GM23248 (cell line): ENCODE measurements around the gene CAMK2B. TPM values are rescaled to one million over a fixed set of nuclear protein-coding genes. Genes with fewer than 3 reads are reported as not detected.

Experiments
- DNase-seq: peaks from one replicate; pipeline ENCODE4 v3.0.0-alpha.2; 2015
- H2AFZ ChIP-seq: fragments of 200-600 bp; sonication (generic); 2 replicates; pipeline ENCODE4 v1.6.1; 2016; ENCODE audit warnings: antibody characterized with exemption
- H3F3A ChIP-seq: fragments of 200-600 bp; sonication (generic); 2 replicates; pipeline ENCODE4 v1.6.1; 2016; ENCODE audit warnings: mild to moderate bottlenecking, antibody characterized with exemption, mixed run types; ENCODE audit not compliant: insufficient read depth
- H3K27ac ChIP-seq: fragments of 200-600 bp; sonication (generic); 2 replicates; pipeline ENCODE4 v1.5.1; 2016; ENCODE audit warnings: mild to moderate bottlenecking
- H3K27me3 ChIP-seq: fragments of 200-600 bp; sonication (generic); replicated peaks from 2 replicates; pipeline ENCODE4 v1.6.1; 2016; ENCODE audit warnings: mild to moderate bottlenecking; ENCODE audit not compliant: insufficient read depth
- H3K36me3 ChIP-seq: fragments of 200-600 bp; sonication (generic); 2 replicates; pipeline ENCODE4 v1.6.1; 2016; ENCODE audit warnings: low read depth, mild to moderate bottlenecking
- H3K4me1 ChIP-seq: fragments of 200-600 bp; sonication (generic); 2 replicates; pipeline ENCODE4 v1.6.1; 2016; ENCODE audit warnings: mild to moderate bottlenecking; ENCODE audit not compliant: insufficient read depth
- H3K4me2 ChIP-seq: fragments of 200-600 bp; sonication (generic); one replicate; pipeline ENCODE4 v1.6.1; 2016; ENCODE audit warnings: mild to moderate bottlenecking; ENCODE audit not compliant: unreplicated experiment
- H3K4me3 ChIP-seq: fragments of 200-600 bp; sonication (generic); 2 replicates; pipeline ENCODE4 v1.5.1; 2016; ENCODE audit warnings: mild to moderate bottlenecking
- H3K79me2 ChIP-seq: fragments of 200-600 bp; sonication (generic); 2 replicates; pipeline ENCODE4 v1.6.1; 2016; ENCODE audit warnings: mild to moderate bottlenecking; ENCODE audit not compliant: insufficient read depth
- H3K9ac ChIP-seq: fragments of 200-600 bp; sonication (generic); 2 replicates; pipeline ENCODE4 v1.6.1; 2016; ENCODE audit warnings: mild to moderate bottlenecking
- H3K9me2 ChIP-seq: fragments of 200-600 bp; sonication (generic); 2 replicates; pipeline ENCODE4 v1.6.1; 2016; ENCODE audit warnings: mixed run types, mild to moderate bottlenecking, moderate library complexity; ENCODE audit not compliant: insufficient read depth
- H3K9me3 ChIP-seq: fragments of 200-600 bp; sonication (generic); one replicate; pipeline ENCODE4 v1.6.1; 2017; ENCODE audit warnings: low read depth
- H4K20me1 ChIP-seq: fragments of 200-600 bp; sonication (generic); 2 replicates; pipeline ENCODE4 v1.6.0; 2016; ENCODE audit not compliant: insufficient read depth
- EZH2 ChIP-seq: fragments of 200-600 bp; sonication (generic); IDR thresholded peaks from 2 replicates; pipeline ENCODE4 v1.6.1; 2018; ENCODE audit warnings: antibody characterized with exemption, mild to moderate bottlenecking; ENCODE audit not compliant: insufficient read depth, poor library complexity, severe bottlenecking
- EZH2phosphoT487 ChIP-seq: fragments of 200-600 bp; sonication (generic); IDR thresholded peaks from 2 replicates; pipeline ENCODE4 v1.6.1; 2018; ENCODE audit warnings: antibody characterized with exemption, moderate library complexity, mild to moderate bottlenecking, low read depth; ENCODE audit not compliant: insufficient read depth
- WGBS, 2 experiments: methylation state at CpG; one replicate each; pipeline ENCODE4 v1.1.6; 2015 to 2017; ENCODE audit warnings: low lambda C conversion rate in 2 of 2, low coverage in 1 of 2; ENCODE audit errors: missing lambda C conversion rate in 2 of 2; 5-methylcytosine and 5-hydroxymethylcytosine counted together
- in situ Hi-C: fragments of 300-500 bp; cut with MboI; formaldehyde crosslinking; loops from 2 replicates; pipeline ENCODE4 v1.15.0; 2020
- polyA plus RNA-seq: library from polyadenylated mRNA; unstranded; fragments of >200 nt; fragmentation: Nextera tagmentation; extraction: Ambion mirVana; gene quantifications from 2 replicates; pipeline ENCODE4 v1.2.1, GENCODE V29; 2016
- total RNA-seq: library from RNA; depleted of rRNA; stranded (reverse); fragments of >200 nt; shearing (Covaris generic); gene quantifications from 2 replicates; pipeline ENCODE4 v1.2.3, GENCODE V29; 2014

Gene CAMK2B
- total and polyA plus RNA-seq, 2 experiments from 2014 or later = 0.78 to 2.5 TPM

- Histone ChIP-seq H3K27me3 (no peaks in the 10 kb centered on the region), H3K4me2 (no peak overlapping the region), H3K9ac (no peak overlapping the region), H3K36me3 (no peaks in the 10 kb centered on the region), H3K27ac (no peak overlapping the region), H3K9me3 (no peaks in the 10 kb centered on the region), H3K79me2 (no peaks in the 10 kb centered on the region), H3K4me1 (peaks cover 12% of the 10 kb centered on the region), H4K20me1 (no peaks in the 10 kb centered on the region), H3F3A (peaks cover 7% of the 10 kb centered on the region), H3K4me3 (no peak overlapping the region), H3K9me2 (no peaks in the 10 kb centered on the region), H2AFZ (no peak overlapping the region)
- 83 to 85% methylated on average over 5 of the region's 5 CpGs for WGBS, 2 experiments
- in situ Hi-C loops = no loop called here
- TF ChIP-seq EZH2phosphoT487 = no peak
- TF ChIP-seq EZH2 = no peak
- DNase-seq = no peak
These were observed 139.7 kb downstream of the CAMK2B start for GRCh38 chr7:44185729-44186128.

GRCh38 chr7:44184873-44185446 lies 140.4 kb downstream of the CAMK2B start:
- in situ Hi-C loops = no loop called here
- peak overlapping the region; percentile 19 for H2AFZ ChIP-seq

DNA sequence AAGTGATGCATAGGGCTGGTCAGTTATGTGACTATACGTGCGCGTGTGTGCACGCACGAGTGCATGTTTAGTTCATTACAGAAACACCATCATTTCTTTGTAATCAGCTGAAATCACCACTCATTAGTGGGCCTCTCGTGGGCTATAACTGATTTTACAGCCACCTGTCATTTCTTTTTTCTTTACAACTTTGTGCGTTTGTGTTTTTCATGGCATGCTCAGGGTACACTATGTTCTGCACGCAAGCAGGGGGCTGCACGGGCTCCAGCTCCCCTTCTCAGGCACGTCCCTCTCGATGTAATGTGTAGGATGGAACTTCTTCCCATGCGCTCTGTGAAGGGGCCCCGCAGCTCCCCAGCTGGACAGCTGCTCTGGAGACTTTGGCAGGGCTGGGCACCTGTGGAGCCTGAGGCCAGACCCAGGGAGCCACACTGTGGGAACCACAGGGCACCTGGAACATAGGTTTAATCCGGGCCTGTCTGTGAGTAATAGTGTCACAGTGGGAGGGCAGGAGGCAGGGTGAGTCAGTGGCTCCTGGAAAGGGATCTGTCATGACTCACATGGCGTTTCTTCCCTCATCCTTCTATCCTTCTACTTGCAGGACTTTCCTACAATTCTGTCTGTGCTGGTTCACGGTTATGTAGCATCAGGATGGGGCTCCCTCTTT lies 141.1 kb downstream of the CAMK2B start:
- no peaks in the 10 kb centered on the region for H3K9me2 ChIP-seq
- in situ Hi-C loops = no loop called here

More at GRCh38 chr7:44184873-44185446, 140.4 kb downstream of the CAMK2B start:
- no peak for DNase-seq
- Histone ChIP-seq H3K9me3 (no peaks in the 10 kb centered on the region), H4K20me1 (no peaks in the 10 kb centered on the region), H3K79me2 (no peaks in the 10 kb centered on the region), H3K9ac (peak overlapping the region; percentile 31; the same call in 1 of the 2 replicates), H3K9me2 (no peaks in the 10 kb centered on the region), H3K36me3 (no peaks in the 10 kb centered on the region), H3F3A (peaks cover 7% of the 10 kb centered on the region), H3K4me2 (peak overlapping the region; percentile 63), H3K27me3 (no peaks in the 10 kb centered on the region), H3K4me1 (peaks cover 12% of the 10 kb centered on the region), H3K27ac (peak overlapping the region; percentile 37), H3K4me3 (peak overlapping the region; percentile 28; the same call in 1 of the 2 replicates)
- 75 to 89% methylated on average over 2 of the region's 2 CpGs for WGBS, 2 experiments
- TF ChIP-seq EZH2phosphoT487 (no peak), EZH2 (no peak)

DNA sequence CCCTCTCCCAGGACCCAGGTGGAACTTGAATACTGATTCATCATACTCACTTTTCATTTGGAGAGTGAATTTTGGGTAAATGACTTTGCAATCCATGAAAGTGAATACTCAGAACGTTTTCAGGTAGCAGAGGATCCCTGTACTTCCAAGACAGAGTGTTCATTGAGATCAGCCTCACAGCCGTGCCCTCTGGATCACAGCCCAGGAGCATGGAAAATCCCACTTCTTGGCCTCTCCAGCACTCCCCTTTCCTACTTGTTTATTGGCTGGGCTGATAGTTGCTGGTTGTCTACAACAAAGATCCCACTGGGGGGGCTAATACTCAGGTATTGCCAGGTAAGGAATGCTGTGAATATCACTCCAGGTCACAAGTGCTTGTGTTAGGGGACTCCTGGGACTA lies 142.0 kb downstream of the CAMK2B start:
- peaks cover 12% of the 10 kb centered on the region for H3K4me1 ChIP-seq
- 22 to 26% methylated on average over 2 of the region's 2 CpGs for WGBS, 2 experiments
- no peak overlapping the region for H3K9ac ChIP-seq
- H3K27ac ChIP-seq = no peak overlapping the region
- no peak for DNase-seq
- H3F3A ChIP-seq = peaks cover 7% of the 10 kb centered on the region
- H3K79me2 ChIP-seq = no peaks in the 10 kb centered on the region
- in situ Hi-C loops = no loop called here
- TF ChIP-seq EZH2phosphoT487 (no peak), EZH2 (no peak)
- no peaks in the 10 kb centered on the region for H3K36me3 ChIP-seq
- H3K27me3 ChIP-seq = no peaks in the 10 kb centered on the region
- no peak overlapping the region for H3K4me3 ChIP-seq
- H2AFZ ChIP-seq = no peak overlapping the region
- H3K4me2 ChIP-seq = no peak overlapping the region
- H3K9me2 ChIP-seq = no peaks in the 10 kb centered on the region
- H3K9me3 ChIP-seq = no peaks in the 10 kb centered on the region
- no peaks in the 10 kb centered on the region for H4K20me1 ChIP-seq

More for the DNA sequence above, 141.1 kb downstream of the CAMK2B start:
- Histone ChIP-seq H3K27me3 (no peaks in the 10 kb centered on the region), H2AFZ (peak overlapping the region; percentile 19; the same call in 1 of the 2 replicates), H3K4me3 (peak overlapping the region; percentile 28; the same call in 1 of the 2 replicates), H3K9me3 (no peaks in the 10 kb centered on the region), H3K36me3 (no peaks in the 10 kb centered on the region), H3K4me2 (peak overlapping the region; percentile 63), H3K9ac (peak overlapping the region; percentile 31; the same call in 1 of the 2 replicates), H3F3A (peaks cover 7% of the 10 kb centered on the region), H3K79me2 (no peaks in the 10 kb centered on the region), H3K4me1 (peaks cover 12% of the 10 kb centered on the region), H4K20me1 (no peaks in the 10 kb centered on the region), H3K27ac (peak overlapping the region; percentile 37)
- 57 to 62% methylated on average over 15 to 16 of the region's 16 CpGs for WGBS, 2 experiments
- TF ChIP-seq EZH2phosphoT487 (no peak), EZH2 (no peak)
- peak; percentile 94 for DNase-seq
